Measurements from ENCODE around the gene WDR89. TPM values are rescaled to one million over a fixed set of nuclear protein-coding genes. Genes with fewer than 3 reads are reported as not detected.

The WDR89 gene
- total and polyA plus RNA-seq, 10 donors: 9.5 to 18.9 (median 17.4) TPM

- H3K27me3 ChIP-seq (replicated peaks in 1 of 7): no peaks in the 10 kb centered on the region
- DNase-seq: no peak
- H3K9me3 ChIP-seq: no peaks in the 10 kb centered on the region
- intact Hi-C loops (cut with DNase I; ENCODE audit: low total_unique reads): no loop called here
- TF ChIP-seq POLR2AphosphoS5 (IDR thresholded peaks at IDR 0.05) (no peak), POLR2A (IDR thresholded peaks at IDR 0.05) (no peak), CTCF (IDR thresholded peaks at IDR 0.05 in 8 of 11, conservative IDR thresholded peaks at IDR 0.05 in 3 of 11) (no peak)
- 52 to 60% (median 54%) methylated on average over 4 of the region's 4 CpGs for WGBS, 5 donors
- H3K4me3 ChIP-seq: no peak overlapping the region
- no peaks in the 10 kb centered on the region for H3K4me1 ChIP-seq
- no peaks in the 10 kb centered on the region for H3K36me3 ChIP-seq
- no peak overlapping the region for H3K27ac ChIP-seq
These were observed 68.1 kb downstream of the WDR89 start for GRCh38 chr14:63573581-63573980.

- no peaks in the 10 kb centered on the region for H3K36me3 ChIP-seq
- no peak for TF ChIP-seq POLR2A (IDR thresholded peaks at IDR 0.05)
- TF ChIP-seq POLR2AphosphoS5 (IDR thresholded peaks at IDR 0.05): no peak
- no peak for TF ChIP-seq CTCF (IDR thresholded peaks at IDR 0.05 in 8 of 11, conservative IDR thresholded peaks at IDR 0.05 in 3 of 11)
- H3K4me1 ChIP-seq: no peaks in the 10 kb centered on the region
- H3K4me3 ChIP-seq: no peak overlapping the region
- no peak overlapping the region for H3K27ac ChIP-seq
- WGBS, 5 donors: 86 to 95% (median 90%) methylated on average over 3 of the region's 3 CpGs
- peaks cover 0 to under 1% (median 0%) of the 10 kb centered on the region in 8 donors for H3K9me3 ChIP-seq
- DNase-seq: no peak
- H3K27me3 ChIP-seq (replicated peaks in 1 of 7): peaks cover 0 to 3% (median 0%) of the 10 kb centered on the region in 7 donors
- intact Hi-C loops (cut with DNase I; ENCODE audit: low total_unique reads): no loop called here
These were observed 76.2 kb downstream of the WDR89 start for GRCh38 chr14:63565448-63565847.

- Histone ChIP-seq H3K27me3 (replicated peaks in 1 of 7) (peaks cover 0 to 3% (median 0%) of the 10 kb centered on the region in 7 donors), H3K36me3 (no peaks in the 10 kb centered on the region), H3K27ac (no peak overlapping the region), H3K9me3 (peaks cover 0 to 5% (median 0%) of the 10 kb centered on the region in 8 donors), H3K4me1 (no peaks in the 10 kb centered on the region), H3K4me3 (no peak overlapping the region)
- TF ChIP-seq CTCF (IDR thresholded peaks at IDR 0.05 in 8 of 11, conservative IDR thresholded peaks at IDR 0.05 in 3 of 11): no peak
- TF ChIP-seq POLR2A (IDR thresholded peaks at IDR 0.05): no peak
- intact Hi-C loops (cut with DNase I; ENCODE audit: low total_unique reads): no loop called here
- 0 to 45% (median 12%) methylated on average over 1 of the region's 1 CpG for WGBS, 5 donors
- DNase-seq: no peak
These were observed 77.4 kb downstream of the WDR89 start for GRCh38 chr14:63564318-63564717.

GRCh38 chr14:63563370-63564026, 78.2 kb downstream of the WDR89 start:
- Histone ChIP-seq H3K27ac (no peak overlapping the region), H3K4me1 (no peaks in the 10 kb centered on the region), H3K36me3 (no peaks in the 10 kb centered on the region), H3K4me3 (no peak overlapping the region), H3K9me3 (peaks cover 0 to 5% (median 0%) of the 10 kb centered on the region in 8 donors), H3K27me3 (replicated peaks in 1 of 7) (peaks cover 0 to 3% (median 0%) of the 10 kb centered on the region in 7 donors)
- intact Hi-C loops (cut with DNase I; ENCODE audit: low total_unique reads): no loop called here
- DNase-seq: no peak
- TF ChIP-seq POLR2AphosphoS5 (IDR thresholded peaks at IDR 0.05): no peak
- WGBS, 5 donors: 81 to 89% (median 86%) methylated on average over 7 of the region's 7 CpGs

All from spleen (tissue), 11 donors.